K562 (cell line): ENCODE results near the gene HDAC7. TPM values are rescaled to one million over a fixed set of nuclear protein-coding genes. Genes with fewer than 3 reads are reported as not detected.

Experiments used
- BCOR ChIP-seq: fragments of 450-650 bp; IDR thresholded peaks from 2 replicates; pipeline ENCODE4 v1.6.1; 2016
- ETV5 ChIP-seq: sonication (generic); formaldehyde crosslinking; IDR thresholded peaks from 2 replicates; pipeline ENCODE4 v1.4.0; 2020; ENCODE audit warnings: low read depth, mild to moderate bottlenecking, missing genetic modification reagents
- GABPA ChIP-seq: fragments of 200-800 bp; sonication (Bioruptor generic); conservative IDR thresholded peaks from 2 replicates; pipeline ENCODE4 v1.6.1; 2016; ENCODE audit warnings: low read depth, missing genetic modification characterization, missing compliant biosample characterization
- HNRNPL ChIP-seq: fragments of 200-400 bp; formaldehyde crosslinking; IDR thresholded peaks from 2 replicates; pipeline ENCODE4 v1.6.1; 2017; ENCODE audit warnings: low read depth, mild to moderate bottlenecking, low read length
- NR2C2 ChIP-seq, 2 experiments: fragments of 200-800 bp in 1 of 2; sonication (Bioruptor generic) in 1 of 2; sonication (generic) in 1 of 2; formaldehyde crosslinking in 1 of 2; IDR thresholded peaks; 2 replicates each; pipeline versions ENCODE4 v1.6.1 to v1.8.0; 2016 to 2022; ENCODE audit warnings: mild to moderate bottlenecking in 1 of 2, missing compliant biosample characterization in 1 of 2, missing genetic modification characterization in 1 of 2, missing genetic modification reagents in 1 of 2
- PCBP1 ChIP-seq: fragments of 200-400 bp; formaldehyde crosslinking; IDR thresholded peaks from 2 replicates; pipeline ENCODE4 v1.6.1; 2018; ENCODE audit warnings: mild to moderate bottlenecking, low read depth, low read length; ENCODE audit not compliant: poor library complexity, severe bottlenecking
- RB1 ChIP-seq: fragments of 450-650 bp; IDR thresholded peaks from 2 replicates; pipeline ENCODE4 v1.6.1; 2017; ENCODE audit warnings: low read depth, mild to moderate bottlenecking
- RBBP5 ChIP-seq: fragments of 200-600 bp; sonication (generic); IDR thresholded peaks from 2 replicates; pipeline ENCODE4 v1.6.1; 2012; ENCODE audit warnings: borderline replicate concordance, mild to moderate bottlenecking, low read length, control low read depth, inconsistent platforms; ENCODE audit not compliant: insufficient read depth, poor library complexity, severe bottlenecking
- RREB1 ChIP-seq: fragments of 250-450 bp; sonication (Bioruptor Pico); IDR thresholded peaks from 2 replicates; pipeline ENCODE4 v1.4.0; 2020
- U2AF1 ChIP-seq: fragments of 200-400 bp; formaldehyde crosslinking; optimal IDR thresholded peaks from 2 replicates; pipeline ENCODE3; 2017; ENCODE audit warnings: mild to moderate bottlenecking, low read depth, low read length, moderate library complexity
- ZNF589 ChIP-seq: fragments of 200-800 bp; sonication (Bioruptor generic); IDR thresholded peaks from 2 replicates; pipeline ENCODE4 v1.6.1; 2016; ENCODE audit warnings: low read depth, missing genetic modification characterization, missing compliant biosample characterization
- ZNF644 ChIP-seq: fragments of 200-800 bp; sonication (Bioruptor generic); IDR thresholded peaks from 2 replicates; pipeline ENCODE4 v1.6.1; 2016; ENCODE audit warnings: low read depth, missing genetic modification characterization, missing compliant biosample characterization
- ZNF75A ChIP-seq: fragments of 450-650 bp; formaldehyde crosslinking; IDR thresholded peaks from 2 replicates; pipeline ENCODE4 v1.4.0; 2020; ENCODE audit warnings: mild to moderate bottlenecking
- polyA plus RNA-seq, 8 experiments: library from polyadenylated mRNA; depleted of rRNA in 4 of 8; stranded (reverse) in 5 of 8; unstranded in 3 of 8; fragments of >200 nt; fragmentation: Nextera tagmentation in 2 of 8; fragmentation: Illumina TruSeq in 1 of 8; extraction: Ambion mirVana in 2 of 8; extraction: Trizol in 1 of 8; gene quantifications; 2 replicates each; pipeline versions ENCODE4 v1.2.1 to v1.2.3, GENCODE V29; 2011 to 2014; ENCODE audit warnings: inconsistent platforms in 1 of 8, missing spikeins in 1 of 8
- total RNA-seq, 7 experiments: library from RNA; depleted of rRNA in 6 of 7; stranded (reverse); fragments of >200 nt in 6 of 7; fragmentation: Illumina TruSeq in 2 of 7; extraction: Trizol in 2 of 7; gene quantifications; 2 replicates each; pipeline versions ENCODE4 v1.2.1 to v1.2.3, GENCODE V29; 2011 to 2021; ENCODE audit warnings: low replicate concordance in 1 of 7
- TF ChIP-seq, protein P1 (sequence below), 2 experiments: IDR thresholded peaks; 2 replicates each; pipeline ENCODE4 v1.6.1; 2012; ENCODE audit warnings: improper control_type of control experiment in 2 of 2, low read depth in 2 of 2, low read length in 2 of 2, borderline replicate concordance in 1 of 2

HDAC7 gene
- total and polyA plus RNA-seq, 9 of the 15 experiments (the other 6 are each of a cell fraction or from before 2014, with no cell fraction given): 2.5 to 129 (median 31.1) TPM

- TF ChIP-seq RB1 (0 out of 2 replicates have a peak, but pooled peaks have one; percentile 7), PCBP1 (peak; percentile 62), GABPA (tag) (peak; percentile 67), NR2C2 (CRISPR knock-in tag; IDR thresholded peaks at IDR 0.05) (no peak), NR2C2 (tag; IDR thresholded peaks at IDR 0.05) (peak; percentile 97), RBBP5 (peak; percentile 4), ZNF75A (no peak), RREB1 (peak; percentile 84; the same call in 1 of the 2 replicates), U2AF1 (no peak), ZNF644 (tag) (0 out of 2 replicates have a peak, but pooled peaks have one; percentile 23), ZNF589 (0 out of 2 replicates have a peak, but pooled peaks have one; percentile 56), HNRNPL (peak; percentile 62; the same call in 1 of the 2 replicates), BCOR (0 out of 2 replicates have a peak, but pooled peaks have one; percentile 6), ETV5 (CRISPR knock-in tag) (0 out of 2 replicates have a peak, but pooled peaks have one; percentile 34)
- TF ChIP-seq, protein P1, sequence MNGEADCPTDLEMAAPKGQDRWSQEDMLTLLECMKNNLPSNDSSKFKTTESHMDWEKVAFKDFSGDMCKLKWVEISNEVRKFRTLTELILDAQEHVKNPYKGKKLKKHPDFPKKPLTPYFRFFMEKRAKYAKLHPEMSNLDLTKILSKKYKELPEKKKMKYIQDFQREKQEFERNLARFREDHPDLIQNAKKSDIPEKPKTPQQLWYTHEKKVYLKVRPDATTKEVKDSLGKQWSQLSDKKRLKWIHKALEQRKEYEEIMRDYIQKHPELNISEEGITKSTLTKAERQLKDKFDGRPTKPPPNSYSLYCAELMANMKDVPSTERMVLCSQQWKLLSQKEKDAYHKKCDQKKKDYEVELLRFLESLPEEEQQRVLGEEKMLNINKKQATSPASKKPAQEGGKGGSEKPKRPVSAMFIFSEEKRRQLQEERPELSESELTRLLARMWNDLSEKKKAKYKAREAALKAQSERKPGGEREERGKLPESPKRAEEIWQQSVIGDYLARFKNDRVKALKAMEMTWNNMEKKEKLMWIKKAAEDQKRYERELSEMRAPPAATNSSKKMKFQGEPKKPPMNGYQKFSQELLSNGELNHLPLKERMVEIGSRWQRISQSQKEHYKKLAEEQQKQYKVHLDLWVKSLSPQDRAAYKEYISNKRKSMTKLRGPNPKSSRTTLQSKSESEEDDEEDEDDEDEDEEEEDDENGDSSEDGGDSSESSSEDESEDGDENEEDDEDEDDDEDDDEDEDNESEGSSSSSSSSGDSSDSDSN (IDR thresholded peaks at IDR 0.05; ENCODE audit: borderline replicate concordance in 1 of 2, low read depth in 2 of 2, low read length in 2 of 2): peak; percentile 59 to 89; a peak in 2 of 4 replicates
Observed at GRCh38 chr12:47819138-47819895, 386 bp downstream of the HDAC7 start (continued).
